Measurements from ENCODE around the gene GAB1. TPM values are rescaled to one million over a fixed set of nuclear protein-coding genes. Genes with fewer than 3 reads are reported as not detected.
A peak's percentile ranks its signal among the peaks of the same experiment; 100 is the strongest.

Gene GAB1
- total and polyA plus RNA-seq, 2 of the 13 experiments (the other 11 are each of a cell fraction or from before 2014, with no cell fraction given) = 8.7 to 14.7 TPM

DNA sequence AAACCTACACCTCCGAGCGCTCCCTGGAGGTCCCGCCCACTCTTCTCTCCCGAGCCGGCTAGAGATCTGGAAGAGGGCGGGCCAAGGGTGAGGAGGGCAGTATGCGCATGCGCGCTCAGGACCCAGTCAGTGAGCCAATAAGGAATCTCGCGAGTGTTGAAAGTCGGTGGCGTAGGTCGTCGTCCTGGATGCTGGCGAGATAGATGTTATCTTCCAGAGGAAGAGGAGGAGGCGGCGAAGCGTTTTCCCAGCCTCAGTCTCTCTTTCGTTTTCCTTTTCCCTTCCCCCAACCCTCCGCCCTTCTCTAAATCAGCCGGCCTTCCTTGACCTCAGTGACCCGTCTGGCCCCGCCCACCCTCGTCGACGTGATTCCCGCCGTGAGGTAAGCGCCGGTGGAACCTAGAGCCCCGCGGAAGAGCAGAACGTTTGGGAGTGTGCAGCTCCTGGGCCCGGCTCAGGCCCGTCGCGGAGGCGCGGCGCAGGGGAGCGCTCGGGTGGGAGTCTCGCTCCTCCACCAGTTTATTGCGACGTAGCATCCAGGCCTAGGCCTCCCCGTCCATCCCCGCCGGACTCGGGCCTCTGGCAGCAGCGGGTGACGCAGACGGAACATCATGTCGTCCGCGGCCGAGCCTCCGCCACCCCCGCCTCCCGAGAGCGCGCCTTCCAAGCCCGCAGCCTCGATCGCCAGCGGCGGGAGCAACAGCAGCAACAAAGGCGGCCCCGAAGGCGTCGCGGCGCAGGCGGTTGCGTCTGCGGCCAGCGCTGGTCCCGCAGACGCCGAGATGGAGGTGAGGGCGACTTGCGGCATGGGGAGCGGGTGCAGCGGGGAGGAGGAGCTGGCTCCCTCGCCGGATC, 176.9 kb downstream of the GAB1 start, which contains the start of gene SMARCA5 (continued):
- TF ChIP-seq CERS6 (CRISPR knock-in tag; IDR thresholded peaks at IDR 0.05) (no peak), DZIP1 (CRISPR knock-in tag; IDR thresholded peaks at IDR 0.05) (no peak), SMAD3 (CRISPR knock-in tag; IDR thresholded peaks at IDR 0.05) (no peak), ZKSCAN1 (IDR thresholded peaks at IDR 0.05; ENCODE audit: low read length) (no peak), ZSCAN20 (CRISPR knock-in tag; IDR thresholded peaks at IDR 0.05; ENCODE audit: borderline replicate concordance) (no peak), ZFP36L2 (CRISPR knock-in tag; IDR thresholded peaks at IDR 0.05) (0 out of 2 replicates have a peak, but pooled peaks have one; percentile 50), ZNF709 (CRISPR knock-in tag; IDR thresholded peaks at IDR 0.05) (0 out of 2 replicates have a peak, but pooled peaks have one; percentile 58), SUZ12 (IDR thresholded peaks at IDR 0.05; ENCODE audit: low read depth, low read length) (no peak), NCOR1 (IDR thresholded peaks at IDR 0.05; ENCODE audit: borderline replicate concordance, low read length) (peak; percentile 46; the same call in 1 of the 2 replicates), HNRNPK (IDR thresholded peaks at IDR 0.05; ENCODE audit: low read depth, low read length, poor library complexity, severe bottlenecking) (peak; percentile 60), TBX2 (CRISPR knock-in tag; IDR thresholded peaks at IDR 0.05; ENCODE audit: borderline replicate concordance) (no peak), SP140L (CRISPR knock-in tag; IDR thresholded peaks at IDR 0.05; ENCODE audit: borderline replicate concordance) (no peak), CHCHD3 (CRISPR knock-in tag; IDR thresholded peaks at IDR 0.05) (no peak), ZC3H4 (CRISPR knock-in tag; IDR thresholded peaks at IDR 0.05; ENCODE audit: borderline replicate concordance) (0 out of 2 replicates have a peak, but pooled peaks have one; percentile 54), HMG20A (CRISPR knock-in tag; IDR thresholded peaks at IDR 0.05; ENCODE audit: borderline replicate concordance) (no peak), PHF21A (CRISPR knock-in tag; IDR thresholded peaks at IDR 0.05) (no peak), ERF (CRISPR knock-in tag; IDR thresholded peaks at IDR 0.05) (0 out of 2 replicates have a peak, but pooled peaks have one; percentile 50), STAT5B (CRISPR knock-in tag; IDR thresholded peaks at IDR 0.05) (no peak), AKNA (CRISPR knock-in tag; IDR thresholded peaks at IDR 0.05; ENCODE audit: borderline replicate concordance) (no peak)
